Neural progenitor cell (in vitro differentiated cells): ENCODE results near the gene MEG3. TPM values are rescaled to one million over a fixed set of nuclear protein-coding genes. Genes with fewer than 3 reads are reported as not detected.

Experiments
- DNase-seq: peaks from one replicate; pipeline ENCODE4 v3.0.0-alpha.2; 2016; ENCODE audit warnings: low spot score
- H2AFZ ChIP-seq: fragments of 200-600 bp; sonication (generic); replicated peaks from 2 replicates; pipeline ENCODE4 v1.6.1; 2016; ENCODE audit warnings: antibody characterized with exemption
- H3F3A ChIP-seq: fragments of 200-600 bp; sonication (generic); 2 replicates; pipeline ENCODE4 v1.6.1; 2016; ENCODE audit warnings: antibody characterized with exemption, low read depth
- H3K27ac ChIP-seq: fragments of 200-600 bp; sonication (generic); 2 replicates; pipeline ENCODE4 v1.5.1; 2016; ENCODE audit warnings: mild to moderate bottlenecking
- H3K27me3 ChIP-seq: fragments of 200-600 bp; sonication (generic); 2 replicates; pipeline ENCODE4 v1.6.1; 2016; ENCODE audit warnings: mild to moderate bottlenecking, moderate library complexity
- H3K36me3 ChIP-seq: fragments of 200-600 bp; sonication (generic); 2 replicates; pipeline ENCODE4 v1.5.1; 2016
- H3K4me1 ChIP-seq: fragments of 200-600 bp; sonication (generic); 2 replicates; pipeline ENCODE4 v1.6.1; 2016; ENCODE audit warnings: mixed run types
- H3K4me2 ChIP-seq: fragments of 200-600 bp; sonication (generic); 2 replicates; pipeline ENCODE4 v1.6.1; 2016
- H3K4me3 ChIP-seq: fragments of 200-600 bp; sonication (generic); 2 replicates; pipeline ENCODE4 v1.5.1; 2016
- H3K79me2 ChIP-seq: fragments of 200-600 bp; sonication (generic); 2 replicates; pipeline ENCODE4 v1.6.1; 2016; ENCODE audit warnings: low read depth
- H3K9ac ChIP-seq: fragments of 200-600 bp; sonication (generic); 2 replicates; pipeline ENCODE4 v1.6.1; 2016
- H3K9me3 ChIP-seq: fragments of 200-600 bp; sonication (generic); 2 replicates; pipeline ENCODE4 v1.5.1; 2016; ENCODE audit warnings: low read depth
- H4K20me1 ChIP-seq: fragments of 200-600 bp; sonication (generic); 2 replicates; pipeline ENCODE4 v1.6.1; 2016; ENCODE audit warnings: low read depth
- H3K27ac Mint-ChIP-seq: 3 replicates; pipeline ENCODE4 v1.8.0; 2021; ENCODE audit warnings: mixed read lengths
- H3K27me3 Mint-ChIP-seq: 2 replicates; pipeline ENCODE4 v1.8.0; 2022; ENCODE audit warnings: low read depth, mild to moderate bottlenecking, inconsistent platforms, moderate library complexity, mixed read lengths; ENCODE audit not compliant: insufficient read depth
- H3K36me3 Mint-ChIP-seq: 3 replicates; pipeline ENCODE4 v1.8.0; 2021; ENCODE audit warnings: mixed read lengths
- H3K4me1 Mint-ChIP-seq: 3 replicates; pipeline ENCODE4 v1.8.0; 2021; ENCODE audit warnings: mixed read lengths
- H3K4me3 Mint-ChIP-seq: 3 replicates; pipeline ENCODE4 v1.8.0; 2021; ENCODE audit warnings: mild to moderate bottlenecking, moderate library complexity, mixed read lengths
- H3K9me3 Mint-ChIP-seq: 3 replicates; pipeline ENCODE4 v1.8.0; 2020; ENCODE audit warnings: mixed read lengths
- CTCF ChIP-seq: fragments of 200-600 bp; sonication (generic); IDR thresholded peaks from 2 replicates; pipeline ENCODE4 v1.5.1; 2017; ENCODE audit warnings: antibody characterized with exemption, mild to moderate bottlenecking
- EZH2 ChIP-seq: fragments of 200-600 bp; sonication (generic); IDR thresholded peaks from 2 replicates; pipeline ENCODE4 v1.6.1; 2017; ENCODE audit warnings: antibody characterized with exemption, mild to moderate bottlenecking, moderate library complexity
- EZH2phosphoT487 ChIP-seq: fragments of 200-600 bp; sonication (generic); IDR thresholded peaks from 2 replicates; pipeline ENCODE4 v1.6.1; 2017; ENCODE audit warnings: antibody characterized with exemption
- total RNA-seq: library from RNA; depleted of rRNA; stranded (reverse); fragments of >200 nt; gene quantifications from 2 replicates; pipeline ENCODE4 v1.2.3, GENCODE V29; 2015; ENCODE audit warnings: low replicate concordance

Gene MEG3
- total RNA-seq, 1 donor from 2014 or later = 10.6 TPM

GRCh38 chr14:100834794-100835547, 9.1 kb downstream of the MEG3 start:
- Histone ChIP-seq H3K4me1 (peaks cover 62% of the 10 kb centered on the region), H3K9me3 (no peaks in the 10 kb centered on the region), H3K79me2 (no peaks in the 10 kb centered on the region), H3F3A (peaks cover 64% of the 10 kb centered on the region), H2AFZ (no peak overlapping the region), H3K27me3 (no peaks in the 10 kb centered on the region), H3K27ac (no peak overlapping the region), H3K36me3 (no peaks in the 10 kb centered on the region), H3K9ac (no peak overlapping the region), H3K4me3 (no peak overlapping the region), H3K4me2 (no peak overlapping the region), H4K20me1 (no peaks in the 10 kb centered on the region)
- no peak for DNase-seq
- H3K36me3 Mint-ChIP-seq = no peaks in the 10 kb centered on the region
- H3K9me3 Mint-ChIP-seq = peaks cover 5% of the 10 kb centered on the region
- peaks cover 71% of the 10 kb centered on the region for H3K4me1 Mint-ChIP-seq
- H3K4me3 Mint-ChIP-seq = no peak overlapping the region
- peaks cover 29% of the 10 kb centered on the region for H3K27me3 Mint-ChIP-seq
- TF ChIP-seq EZH2 = no peak
- no peak for TF ChIP-seq CTCF
- TF ChIP-seq EZH2phosphoT487 = no peak
- H3K27ac Mint-ChIP-seq = peak overlapping the region; percentile 57

- Histone ChIP-seq H4K20me1 (no peaks in the 10 kb centered on the region), H2AFZ (no peak overlapping the region), H3K9me3 (no peaks in the 10 kb centered on the region), H3K4me2 (no peak overlapping the region), H3F3A (peaks cover 66% of the 10 kb centered on the region), H3K27ac (no peak overlapping the region), H3K9ac (no peak overlapping the region), H3K4me1 (peaks cover 61% of the 10 kb centered on the region), H3K4me3 (no peak overlapping the region), H3K36me3 (no peaks in the 10 kb centered on the region), H3K27me3 (no peaks in the 10 kb centered on the region), H3K79me2 (no peaks in the 10 kb centered on the region)
- Mint-ChIP-seq H3K36me3 (no peaks in the 10 kb centered on the region), H3K4me1 (peaks cover 71% of the 10 kb centered on the region), H3K9me3 (peaks cover 5% of the 10 kb centered on the region), H3K27me3 (peaks cover 34% of the 10 kb centered on the region), H3K27ac (peak overlapping the region; percentile 78), H3K4me3 (no peak overlapping the region)
- no peak for DNase-seq
- TF ChIP-seq EZH2 (no peak), EZH2phosphoT487 (no peak), CTCF (no peak)
Observed at GRCh38 chr14:100835548-100836310, 9.8 kb downstream of the MEG3 start.

GRCh38 chr14:100836311-100836805, 10.4 kb downstream of the MEG3 start:
- TF ChIP-seq EZH2 (no peak), CTCF (no peak), EZH2phosphoT487 (no peak)
- H3K4me2 ChIP-seq = no peak overlapping the region
- no peaks in the 10 kb centered on the region for H3K27me3 ChIP-seq
- peaks cover 66% of the 10 kb centered on the region for H3F3A ChIP-seq
- Mint-ChIP-seq H3K27ac (peak overlapping the region; percentile 69), H3K9me3 (peaks cover 5% of the 10 kb centered on the region), H3K4me3 (no peak overlapping the region), H3K27me3 (peaks cover 33% of the 10 kb centered on the region), H3K4me1 (peaks cover 68% of the 10 kb centered on the region), H3K36me3 (no peaks in the 10 kb centered on the region)
- no peaks in the 10 kb centered on the region for H4K20me1 ChIP-seq
- H3K4me1 ChIP-seq = peaks cover 62% of the 10 kb centered on the region
- no peaks in the 10 kb centered on the region for H3K79me2 ChIP-seq
- no peak overlapping the region for H3K27ac ChIP-seq
- no peaks in the 10 kb centered on the region for H3K36me3 ChIP-seq
- H2AFZ ChIP-seq = no peak overlapping the region
- DNase-seq = no peak
- H3K4me3 ChIP-seq = no peak overlapping the region
- H3K9me3 ChIP-seq = no peaks in the 10 kb centered on the region
- no peak overlapping the region for H3K9ac ChIP-seq
